Measurements from ENCODE around the gene HMCN1. TPM values are rescaled to one million over a fixed set of nuclear protein-coding genes. Genes with fewer than 3 reads are reported as not detected.

The HMCN1 gene
- total RNA-seq, 4 donors from 2014 or later, result 1.0 to 8.1 (median 2.5) TPM

DNA sequence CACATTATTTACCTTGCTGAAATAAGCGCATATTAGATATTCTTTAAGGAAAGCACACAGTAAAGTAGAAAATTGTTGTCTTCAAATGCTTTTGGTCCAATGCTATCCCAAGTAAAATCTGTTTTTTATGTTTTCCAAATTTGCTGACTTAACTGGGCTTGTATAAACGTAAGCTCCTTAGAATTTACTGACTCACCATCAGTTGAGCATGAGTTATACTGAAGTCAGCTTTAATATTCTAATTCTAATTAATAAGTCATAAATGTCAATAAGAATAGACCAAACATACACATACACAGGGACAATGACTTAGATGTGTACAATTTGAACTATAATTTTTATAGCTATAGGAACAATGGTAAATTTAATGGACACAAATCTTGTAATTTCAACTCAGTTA, 321.7 kb downstream of the HMCN1 start:
- 23 to 26% methylated on average over 2 of the region's 2 CpGs for WGBS, 2 donors
- no peak overlapping the region for H3K4me3 ChIP-seq (ENCODE audit: low read depth, poor library complexity, severe bottlenecking)
- intact Hi-C loops (cut with DNase I; ENCODE audit: low total_unique reads), result no loop called here

GRCh38 chr1:186057086-186057485, 322.9 kb downstream of the HMCN1 start:
- DNase-seq (ENCODE audit: low spot score in 2 of 2), result no peak
- no peak overlapping the region for H3K4me3 ChIP-seq (ENCODE audit: low read depth, poor library complexity, severe bottlenecking)
- intact Hi-C loops (cut with DNase I; ENCODE audit: low total_unique reads), result no loop called here
- no peak for TF ChIP-seq POLR2A (IDR thresholded peaks at IDR 0.05)
- TF ChIP-seq, protein P1, sequence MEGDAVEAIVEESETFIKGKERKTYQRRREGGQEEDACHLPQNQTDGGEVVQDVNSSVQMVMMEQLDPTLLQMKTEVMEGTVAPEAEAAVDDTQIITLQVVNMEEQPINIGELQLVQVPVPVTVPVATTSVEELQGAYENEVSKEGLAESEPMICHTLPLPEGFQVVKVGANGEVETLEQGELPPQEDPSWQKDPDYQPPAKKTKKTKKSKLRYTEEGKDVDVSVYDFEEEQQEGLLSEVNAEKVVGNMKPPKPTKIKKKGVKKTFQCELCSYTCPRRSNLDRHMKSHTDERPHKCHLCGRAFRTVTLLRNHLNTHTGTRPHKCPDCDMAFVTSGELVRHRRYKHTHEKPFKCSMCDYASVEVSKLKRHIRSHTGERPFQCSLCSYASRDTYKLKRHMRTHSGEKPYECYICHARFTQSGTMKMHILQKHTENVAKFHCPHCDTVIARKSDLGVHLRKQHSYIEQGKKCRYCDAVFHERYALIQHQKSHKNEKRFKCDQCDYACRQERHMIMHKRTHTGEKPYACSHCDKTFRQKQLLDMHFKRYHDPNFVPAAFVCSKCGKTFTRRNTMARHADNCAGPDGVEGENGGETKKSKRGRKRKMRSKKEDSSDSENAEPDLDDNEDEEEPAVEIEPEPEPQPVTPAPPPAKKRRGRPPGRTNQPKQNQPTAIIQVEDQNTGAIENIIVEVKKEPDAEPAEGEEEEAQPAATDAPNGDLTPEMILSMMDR (IDR thresholded peaks at IDR 0.05), result no peak
- 92 to 96% methylated on average over 1 of the region's 1 CpG for WGBS, 2 donors

More for the DNA sequence above, 321.7 kb downstream of the HMCN1 start:
- no peak for DNase-seq (ENCODE audit: low spot score in 2 of 2)
- TF ChIP-seq, protein P1 (IDR thresholded peaks at IDR 0.05), result no peak
- TF ChIP-seq POLR2A (IDR thresholded peaks at IDR 0.05), result no peak

DNA sequence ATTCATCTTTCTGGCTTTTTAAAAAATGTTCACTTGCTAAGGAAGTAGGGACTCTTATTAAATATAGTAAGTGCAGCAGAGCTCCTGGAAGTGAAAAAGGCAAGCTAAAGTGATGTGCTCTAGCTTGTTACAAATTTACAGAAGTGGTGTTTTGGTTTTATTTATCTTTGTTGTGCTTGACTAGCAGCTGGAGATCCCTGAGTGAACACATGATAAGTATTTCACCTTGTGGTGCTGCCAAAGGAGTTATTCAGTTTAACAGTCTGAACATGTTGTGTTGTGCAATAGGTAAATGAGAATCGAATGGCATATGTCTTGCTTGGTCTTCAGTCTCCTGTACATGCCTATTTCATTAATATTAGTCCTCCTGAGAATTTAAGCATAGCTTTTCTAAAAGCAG, 325.1 kb downstream of the HMCN1 start:
- no peak overlapping the region for H3K4me3 ChIP-seq (ENCODE audit: low read depth, poor library complexity, severe bottlenecking)
- intact Hi-C loops (cut with DNase I; ENCODE audit: low total_unique reads), result no loop called here
- peak in 1 of 2 donors; percentile 51 for DNase-seq (ENCODE audit: low spot score in 2 of 2)
- TF ChIP-seq, protein P1 (IDR thresholded peaks at IDR 0.05), result no peak
- TF ChIP-seq POLR2A (IDR thresholded peaks at IDR 0.05), result no peak
- 23% methylated on average over 1 of the region's 1 CpG for WGBS, 2 donors

GRCh38 chr1:186059752-186060151, 325.6 kb downstream of the HMCN1 start:
- no peak for DNase-seq (ENCODE audit: low spot score in 2 of 2)
- no peak overlapping the region for H3K4me3 ChIP-seq (ENCODE audit: low read depth, poor library complexity, severe bottlenecking)
- TF ChIP-seq, protein P1 (IDR thresholded peaks at IDR 0.05), result no peak
- TF ChIP-seq POLR2A (IDR thresholded peaks at IDR 0.05), result no peak
- intact Hi-C loops (cut with DNase I; ENCODE audit: low total_unique reads), result no loop called here
- WGBS, 2 donors, result 28 to 40% methylated on average over 4 of the region's 4 CpGs

DNA sequence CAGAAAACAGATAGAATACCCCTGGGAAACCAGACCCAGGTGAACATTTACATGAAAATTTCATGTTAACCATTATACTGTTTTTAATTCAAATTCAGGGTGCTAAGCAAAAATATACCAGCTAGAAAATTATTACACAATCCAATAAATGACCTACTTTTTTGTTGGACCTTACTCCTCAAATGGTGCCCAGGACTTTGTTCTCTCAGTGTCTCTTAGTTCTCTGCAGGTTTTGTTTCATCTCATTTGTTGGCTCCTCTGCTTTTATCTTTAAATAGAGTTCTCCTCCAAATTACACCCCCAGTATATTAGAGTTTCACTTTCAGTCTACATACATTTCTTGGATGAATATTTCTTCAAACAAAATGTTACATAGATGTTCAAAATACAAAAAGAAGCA, 326.0 kb downstream of the HMCN1 start:
- no peak for DNase-seq (ENCODE audit: low spot score in 2 of 2)
- H3K4me3 ChIP-seq (ENCODE audit: low read depth, poor library complexity, severe bottlenecking), result no peak overlapping the region
- intact Hi-C loops (cut with DNase I; ENCODE audit: low total_unique reads), result no loop called here
- TF ChIP-seq POLR2A (IDR thresholded peaks at IDR 0.05), result no peak
- TF ChIP-seq, protein P1 (IDR thresholded peaks at IDR 0.05), result no peak

- TF ChIP-seq POLR2A (IDR thresholded peaks at IDR 0.05), result no peak
- TF ChIP-seq, protein P1 (IDR thresholded peaks at IDR 0.05), result no peak
- intact Hi-C loops (cut with DNase I; ENCODE audit: low total_unique reads), result no loop called here
- H3K4me3 ChIP-seq (ENCODE audit: low read depth, poor library complexity, severe bottlenecking), result no peak overlapping the region
- WGBS, 2 donors, result 53 to 67% methylated on average over 1 of the region's 1 CpG
- DNase-seq (ENCODE audit: low spot score in 2 of 2), result no peak
Measured at GRCh38 chr1:186063091-186063657, 329.0 kb downstream of the HMCN1 start.

Data from lower leg skin (tissue), 4 donors.